Fibroblast of skin of scalp (primary cell): ENCODE results near the gene PRR36.

Experiments
- DNase-seq: peaks from one replicate; pipeline ENCODE4 v3.0.0-alpha.2; 2013

The PRR36 gene

GRCh38 chr19:7897292-7897691 lies 23.1 kb upstream of the PRR36 start:
- DNase-seq: no peak

DNA sequence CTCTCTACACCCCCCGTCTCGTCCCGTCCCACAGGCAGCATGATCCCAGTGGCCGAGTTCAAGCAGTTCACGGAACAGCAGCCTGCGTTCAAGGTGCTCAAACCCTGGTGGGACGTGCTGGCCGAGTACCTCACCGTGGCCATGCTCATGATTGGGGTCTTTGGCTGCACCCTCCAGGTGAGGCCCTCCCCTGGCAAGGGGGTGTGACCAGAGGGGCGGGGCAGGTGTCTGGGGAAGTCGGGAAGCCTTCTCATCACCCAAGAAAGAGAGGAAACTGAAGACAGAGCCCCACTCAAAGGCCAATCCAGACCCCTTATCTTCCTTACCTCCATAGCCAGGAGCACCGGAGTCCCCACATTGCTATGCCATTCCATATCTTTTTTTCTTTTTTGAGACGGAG lies 21.4 kb upstream of the PRR36 start:
- DNase-seq: no peak

- no peak for DNase-seq
These were observed 20.6 kb upstream of the PRR36 start for GRCh38 chr19:7894612-7895309.

GRCh38 chr19:7893362-7894101 lies 19.3 kb upstream of the PRR36 start:
- DNase-seq: peak; percentile 19

GRCh38 chr19:7888826-7889217 lies 14.6 kb upstream of the PRR36 start:
- DNase-seq: no peak

DNA sequence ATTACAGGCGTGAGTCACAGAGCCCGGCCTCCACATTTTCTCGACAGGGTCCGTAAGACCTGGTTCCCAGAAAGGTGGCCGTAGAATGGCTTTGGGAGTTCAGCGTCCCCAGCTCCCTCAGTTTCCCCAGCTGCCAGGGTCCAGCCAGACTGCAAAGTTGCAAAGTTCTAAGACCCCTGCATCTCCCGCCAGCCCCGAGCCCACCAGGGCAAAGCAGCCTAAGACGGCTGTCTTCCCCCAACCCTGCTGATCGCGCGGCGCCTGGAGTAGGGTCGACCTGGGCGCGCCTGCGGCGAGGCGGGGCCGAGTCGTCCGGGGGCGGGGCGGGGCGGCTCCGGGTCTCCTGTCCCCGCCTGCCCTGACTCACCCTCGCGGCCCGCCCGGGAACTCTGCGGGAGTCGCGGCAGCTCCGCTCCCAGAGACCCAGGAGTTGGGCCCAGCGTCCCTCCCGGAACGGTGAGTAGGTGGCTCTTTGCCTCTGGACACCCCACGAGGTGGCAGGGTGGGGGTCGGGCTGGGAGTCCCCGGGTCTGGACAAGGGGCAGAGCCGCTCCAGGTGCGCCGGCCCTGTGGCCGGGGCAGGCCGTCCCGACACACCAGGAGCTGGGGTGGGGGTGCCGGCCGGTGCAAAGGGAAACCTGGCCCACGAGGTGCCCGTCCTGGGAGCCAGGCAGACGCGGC lies 14.1 kb upstream of the PRR36 start, which contains the start of gene LRRC8E:
LRRC8E (plus strand) TSS at position 366 of the 681 bp plus-strand sequence. CDS start 7,094 bp downstream, outside the sequence.
- DNase-seq: peak; percentile 75

- no peak for DNase-seq
These were observed 13.4 kb upstream of the PRR36 start for GRCh38 chr19:7887408-7888144.

- no peak for DNase-seq
These were observed 11.6 kb upstream of the PRR36 start for GRCh38 chr19:7885818-7886217.

GRCh38 chr19:7883796-7884570 lies 9.8 kb upstream of the PRR36 start:
- peak; percentile 45 for DNase-seq

DNA sequence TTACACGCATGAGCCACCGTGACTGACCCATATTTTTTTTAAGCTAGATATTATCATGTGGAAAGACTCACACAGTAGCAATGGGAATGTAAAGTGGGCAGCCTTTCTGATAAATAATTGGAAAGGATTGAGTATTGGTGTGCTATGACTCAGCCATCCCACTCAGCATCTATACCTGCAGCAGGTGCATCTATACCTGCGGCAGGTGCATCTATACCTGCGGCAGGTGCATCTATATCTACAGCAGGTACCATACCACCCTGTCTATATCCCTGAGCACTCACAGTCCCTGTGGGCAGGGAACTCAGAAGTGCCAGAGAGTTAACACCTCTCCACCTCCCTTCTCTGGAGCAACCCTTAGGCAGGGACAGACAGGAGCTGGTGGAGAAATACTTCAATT lies 8.9 kb upstream of the PRR36 start:
- no peak for DNase-seq

DNA sequence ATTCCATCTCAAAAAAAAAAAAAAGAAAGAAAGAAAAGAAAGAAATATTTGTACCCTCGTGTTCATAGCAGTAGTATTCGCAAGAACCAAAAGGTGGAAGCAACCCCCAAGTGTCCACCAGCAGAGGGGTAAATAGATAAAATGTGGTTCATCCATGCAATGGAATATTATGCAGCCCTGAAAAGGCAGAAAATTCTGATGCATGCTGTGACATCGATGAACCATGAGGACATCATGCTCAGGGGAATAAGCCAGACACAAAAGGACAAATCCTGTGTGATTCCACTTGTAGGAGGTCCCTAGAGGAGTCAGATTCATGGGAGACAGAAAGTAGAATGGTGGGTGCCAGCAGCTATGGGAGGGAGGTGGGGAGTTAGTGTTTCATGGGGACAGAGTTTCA lies 7.7 kb upstream of the PRR36 start:
- no peak for DNase-seq

DNA sequence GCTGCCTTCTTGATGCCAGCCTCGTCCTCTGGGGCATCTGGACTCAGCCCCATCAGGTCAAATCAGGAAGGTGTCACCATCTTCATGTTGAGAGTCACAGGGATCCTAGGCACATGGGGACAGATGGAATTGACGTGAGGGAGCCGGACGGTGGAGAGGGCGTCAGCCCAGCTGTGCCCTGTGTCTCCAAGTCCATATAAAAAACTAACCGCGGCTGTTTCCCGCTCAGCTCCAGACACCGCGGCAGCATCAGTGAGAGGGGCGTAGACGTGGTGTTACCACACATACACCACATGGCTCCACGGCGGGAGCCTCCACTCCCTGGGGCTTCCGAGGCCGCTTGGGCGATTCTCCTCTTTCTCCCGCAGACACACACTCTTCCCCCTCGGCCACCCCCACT lies 5.6 kb upstream of the PRR36 start:
- DNase-seq: no peak

- no peak for DNase-seq
These were observed 5.1 kb upstream of the PRR36 start for GRCh38 chr19:7879111-7879807.

GRCh38 chr19:7877249-7877836 lies 3.2 kb upstream of the PRR36 start:
- DNase-seq: peak; percentile 17

DNA sequence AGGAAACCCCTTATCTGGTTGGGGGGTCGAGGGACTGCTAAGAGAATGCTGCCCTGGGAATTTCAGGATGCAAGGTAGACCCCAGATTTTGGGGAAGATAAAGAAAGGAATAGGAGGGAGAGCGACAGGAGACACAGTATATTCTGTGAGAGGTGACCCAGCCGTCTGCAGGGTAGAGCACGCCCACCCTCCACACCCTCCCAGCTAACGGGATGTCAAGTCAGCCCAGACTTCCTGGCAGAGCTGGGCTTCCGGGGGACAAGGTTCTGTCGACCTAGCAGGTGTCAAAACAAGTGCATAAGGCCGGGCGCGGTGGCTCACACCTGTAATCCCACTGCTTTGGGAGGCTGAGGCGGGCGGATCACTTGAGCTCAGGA lies 695 bp upstream of the PRR36 start:
- DNase-seq: no peak

- no peak for DNase-seq
These were observed 700 bp downstream of the PRR36 start for GRCh38 chr19:7873304-7874075.

DNA sequence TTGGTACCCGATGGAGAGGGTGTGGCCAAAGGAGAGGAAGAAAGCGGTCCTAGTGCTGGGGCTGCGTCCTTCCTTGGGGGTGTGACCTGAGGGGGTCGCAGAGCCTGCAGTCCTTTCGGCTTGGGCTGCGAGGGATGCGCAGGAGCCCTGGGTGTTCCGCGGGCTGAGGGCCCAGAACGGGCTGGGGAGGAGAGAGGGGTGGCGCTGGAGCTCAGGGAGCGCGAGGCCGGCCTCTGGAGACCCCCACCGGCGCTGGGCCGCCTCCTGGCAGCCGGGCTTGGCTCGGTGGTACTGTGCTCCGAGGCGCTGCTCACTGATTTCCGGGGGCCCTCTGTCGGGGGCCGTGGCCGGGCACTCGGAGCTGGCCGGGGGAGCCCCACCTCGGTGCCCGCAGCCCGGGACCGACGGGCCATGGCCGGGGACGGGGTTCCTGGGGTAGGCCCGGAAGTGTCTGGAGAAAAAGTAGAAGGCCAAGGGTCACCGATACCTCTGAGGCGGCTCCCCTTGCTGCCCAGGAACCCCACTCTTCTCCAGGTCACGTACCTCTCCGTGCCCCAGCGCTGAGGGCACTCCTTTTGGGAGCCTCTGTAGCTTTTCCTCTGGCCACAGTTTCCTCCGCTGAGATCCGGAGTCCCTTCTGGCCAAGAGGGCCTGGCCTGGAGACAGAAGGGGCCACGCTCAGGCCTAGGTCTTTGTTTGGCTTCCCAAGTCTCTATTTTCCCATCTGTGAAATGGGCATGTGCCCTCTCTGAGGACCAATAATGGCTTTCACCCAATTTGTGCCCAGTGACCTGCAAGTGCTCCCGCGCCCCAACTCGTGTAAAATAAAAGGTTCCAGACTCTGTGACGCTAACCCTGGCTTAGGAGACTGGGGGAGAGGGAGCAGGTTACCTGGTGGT lies 1.6 kb downstream of the PRR36 start:
- DNase-seq: no peak

- peak; percentile 89 for DNase-seq
These were observed 2.5 kb downstream of the PRR36 start for GRCh38 chr19:7871437-7872305.
